CD4-positive, alpha-beta T cell treated with Interleukin-21 for 1 hour (primary cell): ENCODE data around the gene HS2ST1.

Experiments used
- DNase-seq: peaks from one replicate; pipeline ENCODE4 v3.0.0-alpha.2; 2020

The HS2ST1 gene

DNA sequence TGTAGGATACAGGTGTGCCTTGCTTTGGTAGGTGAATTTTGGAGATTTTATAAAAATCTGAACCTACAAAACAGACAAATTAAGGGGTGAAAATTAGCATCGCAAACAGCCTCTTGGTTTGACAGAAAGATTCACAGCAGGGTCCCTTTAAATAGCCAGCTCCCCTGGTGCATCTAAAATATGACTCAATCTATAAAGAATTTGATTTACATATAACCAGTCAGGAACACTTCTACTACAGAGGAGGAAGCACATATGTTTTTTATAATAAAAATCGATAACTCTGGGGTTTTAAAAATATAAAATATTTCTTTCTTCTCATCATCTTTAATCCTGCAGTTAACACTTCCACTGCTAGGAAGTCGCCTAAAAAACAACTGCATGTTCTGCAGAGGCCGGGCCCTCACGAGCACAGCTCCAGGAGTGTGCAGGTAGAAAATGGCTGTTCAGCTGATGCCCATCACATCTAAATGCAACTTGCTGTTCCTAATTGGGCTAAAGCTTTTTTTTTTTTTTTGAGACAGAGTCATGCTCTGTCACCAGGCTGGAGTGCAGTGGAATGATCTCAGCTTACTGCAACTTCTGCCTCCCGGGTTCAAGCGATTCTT, 203.4 kb downstream of the HS2ST1 start:
- no peak for DNase-seq

DNA sequence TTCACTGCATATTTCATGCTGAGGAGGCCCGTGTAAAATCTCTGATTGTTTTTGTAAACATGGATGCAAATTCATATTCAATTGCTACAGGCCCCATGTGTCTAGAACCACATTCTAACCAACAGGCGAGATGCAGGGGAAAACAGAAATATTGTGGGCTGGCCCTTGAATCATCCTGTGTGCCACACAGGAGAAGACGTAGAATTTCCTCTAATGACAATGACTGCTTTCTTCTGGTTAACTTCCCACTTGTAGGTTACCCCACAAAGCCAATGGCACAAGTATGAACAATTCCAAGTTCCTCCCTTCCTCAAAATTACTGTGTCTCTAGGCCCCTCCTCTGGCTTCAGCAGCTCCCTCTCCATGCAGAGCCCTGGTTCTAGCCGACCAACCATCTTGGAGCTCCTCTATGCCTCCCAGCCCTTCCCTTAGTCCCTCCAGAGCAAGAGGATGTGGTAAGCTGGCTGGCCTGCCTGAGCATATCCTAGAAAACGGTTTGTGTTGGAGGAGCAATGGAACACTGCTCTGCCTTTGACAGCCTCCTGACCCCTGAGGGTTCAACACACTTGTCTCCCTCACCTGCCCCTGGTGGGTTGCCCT, 205.2 kb downstream of the HS2ST1 start:
- DNase-seq: no peak

DNA sequence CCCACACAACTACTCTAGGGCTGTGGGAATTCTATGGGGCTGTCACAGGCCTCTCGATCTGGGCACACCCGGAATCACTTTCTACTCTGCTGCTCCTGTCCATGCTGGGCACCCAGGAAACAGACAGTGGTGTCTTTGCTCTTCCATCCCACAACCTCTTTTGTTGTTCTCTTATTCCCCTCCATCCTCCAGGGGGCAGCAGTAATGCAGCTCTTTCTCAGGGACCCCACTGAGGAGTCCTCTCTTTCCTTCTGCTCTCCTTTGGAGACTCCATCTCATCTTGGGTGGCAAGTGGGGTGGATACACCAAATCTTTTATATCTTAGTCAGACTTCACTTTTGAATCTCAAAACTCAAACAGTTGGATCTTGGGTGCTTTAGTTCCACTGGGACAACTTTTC, 206.3 kb downstream of the HS2ST1 start:
- no peak for DNase-seq

DNA sequence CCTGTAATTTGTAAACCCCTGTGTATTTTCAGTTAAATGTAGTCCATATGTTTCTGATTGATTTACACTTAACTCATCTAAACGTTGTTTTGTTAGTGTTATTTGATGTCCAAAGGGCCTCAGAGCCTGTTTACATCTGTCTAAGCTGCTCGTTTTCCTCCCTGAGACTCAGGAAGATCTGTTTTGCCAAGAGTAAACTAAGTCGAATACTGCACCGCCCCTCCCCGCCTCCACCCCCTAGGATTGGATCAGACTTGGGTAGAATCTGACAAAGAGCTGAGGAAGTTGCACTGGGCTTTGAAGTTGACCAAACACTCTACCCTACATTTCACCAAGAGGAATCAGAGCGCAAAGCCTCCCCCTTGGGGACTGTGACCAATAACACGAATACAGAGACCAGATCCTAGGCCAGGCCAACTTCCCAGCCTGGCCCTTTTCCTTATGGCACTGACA, 207.3 kb downstream of the HS2ST1 start:
- no peak for DNase-seq

DNA sequence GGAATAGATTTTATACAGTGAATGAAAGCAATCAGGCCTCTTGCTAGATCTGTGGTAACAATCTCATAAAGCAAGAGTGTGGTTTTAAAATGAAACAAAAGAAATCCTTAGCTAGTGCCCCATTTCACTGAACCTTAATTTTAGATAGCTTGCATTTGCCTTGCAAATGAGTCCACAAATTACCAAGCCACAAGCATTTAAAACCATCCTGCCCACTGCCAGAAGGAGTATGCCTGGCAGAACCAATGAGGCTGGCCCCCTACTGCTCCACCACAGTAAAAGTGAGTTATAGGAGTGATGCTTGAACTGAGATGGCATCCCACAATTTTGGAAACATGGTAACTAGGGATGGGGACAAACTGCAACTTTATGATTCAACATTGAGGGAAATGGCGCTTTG, 207.8 kb downstream of the HS2ST1 start:
- DNase-seq: no peak

DNA sequence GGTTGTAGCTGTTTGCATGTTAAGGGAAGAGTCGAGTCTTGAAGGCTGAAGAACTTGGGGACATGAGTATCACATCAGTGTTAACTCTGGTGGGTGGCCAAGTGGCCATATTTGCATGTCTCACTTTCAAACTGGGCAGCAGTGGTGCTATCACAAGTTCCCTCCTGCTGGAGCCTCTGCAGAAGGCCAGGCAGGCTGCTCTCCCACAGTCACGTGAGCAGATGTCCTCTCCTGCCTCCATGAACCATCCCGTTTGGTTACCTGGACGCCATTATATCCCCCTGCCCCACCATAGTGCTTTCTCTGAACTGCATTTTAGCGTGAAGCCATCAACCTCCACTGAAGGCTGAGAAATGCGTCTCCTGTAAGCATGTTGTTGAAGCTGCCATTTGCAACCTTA, 209.2 kb downstream of the HS2ST1 start:
- no peak for DNase-seq

DNA sequence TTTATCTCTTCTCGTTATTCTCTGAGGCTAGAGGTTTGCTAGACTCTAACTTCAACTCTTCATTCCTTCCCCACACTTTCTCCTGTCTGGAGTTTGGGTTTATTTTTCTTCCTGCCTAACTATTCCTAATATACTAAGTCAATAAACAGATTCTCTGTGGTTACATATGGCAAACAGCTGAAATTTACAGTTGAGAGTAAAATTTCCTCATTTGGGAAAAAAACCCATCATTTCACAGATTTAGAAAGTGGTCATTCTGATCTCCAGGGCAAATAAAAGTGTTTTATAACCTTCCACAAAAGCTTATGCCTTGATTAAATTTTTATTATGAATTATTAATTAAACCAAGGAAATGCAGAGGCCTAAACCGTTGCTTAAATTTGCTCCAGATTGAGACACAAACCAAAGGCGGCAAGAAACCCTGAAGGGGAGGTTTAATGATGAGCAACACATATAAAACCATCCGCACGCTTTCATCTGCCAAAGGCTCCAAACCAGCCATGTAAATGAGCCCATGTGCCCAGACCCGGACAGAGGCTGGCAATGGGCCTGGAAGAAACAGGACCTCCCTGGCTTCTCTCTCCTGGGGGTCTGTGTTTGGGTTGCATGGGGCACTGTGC, 212.6 kb downstream of the HS2ST1 start:
- DNase-seq: no peak

DNA sequence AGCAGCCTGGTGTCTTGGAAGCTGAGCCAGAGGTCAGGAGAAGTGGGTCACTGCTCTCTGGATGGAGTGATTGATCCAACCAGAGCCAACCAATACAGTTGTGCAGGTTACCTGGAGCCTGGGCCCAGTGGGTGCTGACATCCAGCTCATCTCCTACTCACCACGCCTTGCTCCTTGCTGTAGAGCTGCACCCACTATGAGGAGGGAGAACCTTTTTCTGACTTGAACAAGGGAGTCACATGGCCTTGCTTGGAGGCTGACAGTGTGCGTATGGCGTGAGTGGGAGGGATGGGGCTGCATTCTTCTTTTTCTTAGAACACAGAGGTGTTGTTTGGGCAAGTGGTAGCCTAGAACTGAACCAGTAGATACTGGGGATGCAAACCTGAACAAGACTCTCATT, 213.1 kb downstream of the HS2ST1 start:
- DNase-seq: no peak

DNA sequence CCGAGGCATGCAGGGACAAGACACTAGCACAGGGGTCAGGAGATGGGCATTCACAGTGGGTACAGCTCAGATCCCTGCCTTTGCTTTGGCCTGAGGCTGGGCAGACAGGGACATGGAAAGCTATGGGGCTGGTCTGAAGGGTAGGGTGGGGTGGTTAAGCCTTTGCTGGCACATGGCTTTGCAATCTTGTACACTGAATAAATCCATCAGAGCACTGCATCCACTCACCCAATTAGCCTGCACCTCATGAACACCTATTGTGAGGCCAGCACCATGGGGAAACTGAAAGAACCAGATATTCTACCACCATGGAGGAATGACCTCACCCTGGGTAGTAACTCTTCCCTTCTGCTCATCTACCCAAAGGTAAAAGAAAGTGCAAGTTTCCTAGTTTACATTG, 214.6 kb downstream of the HS2ST1 start:
- DNase-seq: no peak

DNA sequence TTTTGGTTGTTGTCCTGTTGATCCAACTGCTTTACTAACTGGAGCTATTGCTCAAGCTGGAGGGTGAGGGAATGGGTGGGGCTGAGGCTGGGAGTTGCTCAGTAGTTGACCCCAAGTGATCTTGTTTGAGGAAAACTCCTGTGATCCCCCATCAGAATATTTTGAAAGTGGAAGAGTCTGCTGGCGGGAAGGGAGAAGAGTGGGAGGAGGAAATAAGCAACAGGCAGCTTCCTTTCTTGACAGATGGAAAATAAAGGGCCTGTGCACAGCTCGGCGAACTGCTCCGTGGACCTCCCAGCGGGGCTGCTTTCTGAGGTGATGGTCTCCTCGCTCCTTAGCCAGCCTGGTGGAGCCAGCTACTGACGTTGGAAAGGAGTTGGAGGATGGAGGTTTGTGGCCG, 215.2 kb downstream of the HS2ST1 start:
- no peak for DNase-seq

DNA sequence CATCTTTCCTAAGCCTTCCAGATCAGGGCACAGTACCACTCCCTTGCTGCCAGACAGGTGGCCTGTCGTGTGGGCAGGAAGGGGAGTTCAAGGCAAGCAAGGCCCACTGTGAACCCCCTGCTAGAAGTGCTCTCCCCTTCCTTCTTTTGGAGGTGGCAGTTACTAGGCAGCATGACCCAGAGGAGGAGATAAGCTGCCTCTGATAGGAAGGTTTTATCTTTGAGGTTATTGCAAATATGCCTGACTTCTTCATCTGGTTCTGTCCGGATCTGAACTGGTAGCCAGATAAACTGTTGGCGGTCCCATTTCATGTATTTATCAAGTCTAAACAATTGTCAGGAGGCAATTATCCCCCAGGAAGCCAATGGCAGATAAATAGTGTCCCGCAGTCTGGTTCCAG, 216.0 kb downstream of the HS2ST1 start:
- DNase-seq: no peak

DNA sequence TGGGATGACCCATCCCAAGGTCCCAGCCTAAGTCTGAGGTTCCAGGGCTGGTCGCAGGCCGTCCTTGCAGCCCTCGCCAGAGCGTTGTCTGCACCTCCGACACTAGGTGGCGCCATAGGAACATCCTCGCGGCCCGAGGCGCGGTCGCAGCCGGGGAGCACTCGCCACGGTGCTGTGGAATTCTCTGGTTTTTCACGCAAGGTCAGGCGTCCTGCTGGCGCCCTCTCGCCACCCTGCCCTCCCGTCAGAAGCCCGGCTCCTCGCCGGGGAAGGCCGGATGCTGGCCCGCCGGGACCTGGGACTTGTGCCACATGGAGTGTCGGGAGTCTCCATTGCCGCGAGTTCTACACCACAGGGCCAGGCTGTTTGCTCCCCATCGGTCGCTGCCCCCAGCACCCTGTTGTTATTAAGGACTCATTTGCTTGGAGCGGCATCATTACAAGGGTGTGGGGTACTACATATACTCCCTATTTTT, 217.4 kb downstream of the HS2ST1 start:
- peak; percentile 69 for DNase-seq

DNA sequence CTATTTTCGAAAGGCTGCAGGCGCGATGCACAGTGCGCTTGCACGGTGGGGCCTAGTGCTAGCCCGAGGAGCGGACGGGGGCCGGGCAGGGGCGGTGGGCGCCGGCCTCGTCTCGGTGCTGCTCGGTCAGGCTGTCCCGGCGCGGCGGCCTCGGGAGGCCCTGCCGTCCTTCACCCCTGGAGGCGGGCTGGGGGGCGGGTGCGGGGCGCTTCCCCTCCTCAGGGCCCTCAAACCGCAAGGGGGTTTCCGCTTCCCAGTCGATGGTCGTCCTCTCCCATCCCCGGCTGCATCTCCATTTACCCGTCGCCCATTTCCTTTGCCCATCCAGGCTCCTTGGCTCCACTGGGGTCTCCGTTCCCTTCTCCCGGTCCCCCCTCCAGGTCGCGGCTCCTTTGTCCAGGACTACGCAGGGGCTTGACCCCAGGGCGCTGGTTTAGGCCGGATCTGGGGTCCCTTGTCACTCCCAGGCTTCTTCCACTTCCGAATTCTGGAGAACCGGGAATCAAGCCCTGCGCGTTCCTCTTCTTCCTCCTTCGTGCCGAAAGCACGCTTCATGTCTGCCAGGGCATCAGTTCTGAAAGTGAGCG, 217.9 kb downstream of the HS2ST1 start:
- DNase-seq: no peak

DNA sequence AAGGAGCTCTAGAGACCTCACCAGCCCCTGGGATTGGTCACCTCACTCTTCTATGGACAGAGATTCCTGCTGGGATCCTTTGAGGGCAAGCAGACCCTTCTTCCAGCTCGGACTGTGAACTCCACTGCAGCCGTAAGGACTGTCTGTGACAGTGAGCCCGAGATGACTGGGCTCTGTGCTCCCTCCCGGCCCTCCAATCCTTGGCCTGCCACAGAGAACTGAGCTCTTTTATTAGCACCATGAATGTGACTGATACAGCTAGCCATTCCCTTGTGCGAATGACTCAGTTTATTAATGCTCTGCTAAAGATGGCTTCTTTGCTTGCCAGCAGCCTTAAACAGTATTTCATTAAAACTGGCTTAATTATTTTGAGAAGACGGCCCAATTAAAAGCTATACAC, 219.6 kb downstream of the HS2ST1 start:
- DNase-seq: no peak

DNA sequence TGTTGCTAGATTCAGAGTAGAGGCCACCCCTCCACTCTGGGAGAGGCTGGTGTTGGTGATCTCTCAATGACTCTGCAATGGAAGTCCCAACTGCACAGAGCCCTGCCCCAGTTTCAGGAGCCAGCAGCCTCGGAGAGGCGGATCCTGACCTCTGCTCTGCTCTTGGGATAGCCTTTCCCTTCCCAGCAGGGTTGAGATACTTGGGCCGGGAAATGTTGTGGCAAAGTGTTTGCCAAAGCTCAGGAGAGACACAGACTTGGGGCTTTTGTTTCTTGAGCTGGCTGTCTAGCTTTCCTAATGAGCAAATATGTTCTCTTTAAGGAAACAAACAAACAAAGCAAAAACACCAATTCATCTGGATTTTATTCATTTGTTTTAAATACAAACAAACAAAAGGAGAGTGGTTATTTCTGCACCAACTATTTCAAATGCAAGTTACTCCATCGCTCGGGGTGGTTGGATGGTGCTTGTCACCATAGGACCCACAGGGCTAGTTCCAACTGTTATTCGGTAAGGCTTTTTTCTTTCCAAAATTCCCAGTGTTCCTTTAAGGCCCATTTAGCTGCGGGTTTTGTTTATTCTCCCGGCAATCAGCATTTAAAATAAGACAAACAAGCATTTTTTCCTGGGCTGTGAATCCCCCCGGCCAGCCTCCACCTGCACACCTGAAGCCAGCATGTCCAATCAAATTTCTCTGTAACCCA, 220.3 kb downstream of the HS2ST1 start:
- DNase-seq: no peak

DNA sequence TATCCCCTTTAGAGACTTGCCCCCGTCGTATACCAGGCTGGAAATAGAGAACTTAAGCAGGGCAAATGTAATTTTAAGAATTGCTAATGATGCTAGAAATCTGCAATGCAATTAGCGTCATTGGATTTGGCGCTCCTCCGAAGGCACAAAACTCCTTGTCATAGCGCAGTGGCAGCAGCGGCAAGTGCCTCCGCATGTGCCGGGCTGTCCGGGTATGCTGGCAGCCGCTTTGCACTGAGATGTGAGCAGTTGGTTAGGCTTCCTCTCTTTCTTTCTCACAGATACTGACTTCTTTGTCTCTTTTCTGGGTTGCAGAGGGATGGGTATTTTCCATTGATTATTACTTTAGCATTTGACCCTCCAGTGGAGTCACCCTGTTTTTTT, 220.9 kb downstream of the HS2ST1 start:
- no peak for DNase-seq

DNA sequence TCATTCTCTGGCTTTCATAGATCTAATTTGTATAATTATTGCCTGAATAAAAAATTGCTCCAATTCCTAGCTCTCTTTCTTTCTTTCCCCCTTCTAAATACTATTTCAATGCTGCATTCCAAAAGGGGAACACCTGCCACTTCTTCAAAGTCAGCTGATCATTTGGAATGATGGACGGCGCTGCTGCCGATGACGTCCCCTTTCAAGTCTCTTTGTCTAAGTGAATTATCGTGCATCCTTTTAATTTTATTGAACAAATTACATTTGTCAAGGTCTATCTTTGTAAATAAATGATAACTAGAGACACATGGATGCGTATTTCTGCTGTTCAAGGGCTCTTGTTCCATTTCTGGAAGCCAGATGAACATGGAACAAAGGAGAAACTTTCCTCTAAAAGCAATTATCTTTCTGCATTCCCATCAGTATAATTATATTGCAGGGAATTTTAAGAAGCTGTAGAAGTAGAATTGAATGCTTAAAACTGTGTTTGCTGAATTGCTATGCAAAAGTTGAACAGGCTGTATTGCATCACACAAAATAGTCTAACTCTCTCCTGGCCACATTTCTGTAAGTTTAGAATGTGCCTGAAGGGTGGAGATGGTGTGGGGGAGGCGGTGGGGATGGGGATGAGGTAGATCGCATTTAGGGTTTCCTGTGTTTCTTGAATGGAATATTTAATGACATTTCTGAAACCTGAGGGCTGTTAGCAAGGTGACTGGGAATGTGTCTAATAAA, 222.3 kb downstream of the HS2ST1 start:
- no peak for DNase-seq

DNA sequence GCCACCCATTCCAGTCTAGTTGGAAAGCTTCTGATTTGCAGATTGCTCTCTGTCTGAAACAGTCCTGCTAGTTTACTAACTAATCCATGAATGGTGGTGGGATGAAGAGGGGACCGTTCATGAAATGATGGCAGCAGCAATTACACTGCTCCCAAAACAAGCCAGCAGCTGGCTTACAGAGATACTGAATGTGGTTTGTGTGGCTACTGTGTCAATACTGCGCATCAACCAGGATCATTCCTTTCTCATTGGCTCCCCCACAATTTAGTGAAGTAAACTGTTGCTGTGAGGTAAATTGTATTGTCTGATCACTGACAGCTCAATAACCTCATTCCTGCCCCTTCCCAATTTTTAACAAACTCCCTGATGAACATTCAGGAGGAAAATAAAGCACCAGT, 222.9 kb downstream of the HS2ST1 start:
- no peak for DNase-seq

DNA sequence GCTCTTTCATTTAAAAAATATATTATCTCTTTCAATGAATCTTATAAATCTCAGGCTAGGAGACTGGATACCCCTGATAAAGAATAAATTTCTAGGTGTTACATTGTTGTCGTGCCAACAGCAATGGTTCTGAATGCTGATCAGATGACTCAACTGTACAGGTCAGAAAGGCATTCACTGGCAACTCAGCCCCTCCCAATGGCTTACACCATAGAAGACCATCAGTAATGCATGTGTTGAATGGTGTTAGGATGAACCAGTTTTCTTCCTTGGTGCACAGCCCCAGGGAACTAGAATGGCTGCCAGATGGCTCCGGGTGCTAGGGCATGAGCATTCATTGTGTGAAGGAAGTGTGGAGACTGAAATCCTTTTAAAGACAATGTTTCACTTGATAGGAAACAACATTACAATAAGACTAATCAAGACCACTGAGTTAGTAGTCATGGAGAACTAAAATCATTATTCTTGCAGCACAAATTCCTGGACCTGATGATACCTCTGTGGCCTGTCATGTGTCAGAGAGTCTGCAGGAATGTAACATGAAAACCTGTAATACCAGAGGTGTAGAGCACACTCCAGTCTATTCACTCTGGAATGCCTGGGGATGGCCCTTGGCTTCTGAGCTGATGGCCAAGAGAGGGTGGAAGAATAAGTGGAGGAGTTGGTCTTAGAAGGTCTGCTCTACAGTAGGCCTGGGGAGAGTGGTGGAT, 226.6 kb downstream of the HS2ST1 start:
- DNase-seq: no peak

DNA sequence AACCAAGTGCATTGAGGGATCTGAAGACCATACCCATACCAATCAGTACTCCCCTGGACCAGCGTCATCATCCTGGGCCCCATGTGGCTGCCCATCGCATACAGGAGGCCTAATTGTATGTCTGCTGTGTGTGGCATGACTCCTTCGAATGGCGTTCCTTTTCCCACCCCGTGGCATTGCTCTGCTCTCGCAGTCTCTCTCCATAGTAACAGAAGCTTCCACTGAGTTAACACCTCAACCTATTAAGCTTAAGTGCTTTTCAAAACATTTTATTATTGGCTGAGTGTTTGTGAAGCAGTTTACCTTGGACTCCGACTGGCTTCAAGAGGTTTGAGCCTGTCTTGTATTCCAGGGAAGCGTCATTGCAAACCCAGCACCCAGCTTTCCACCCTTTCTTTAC, 227.1 kb downstream of the HS2ST1 start:
- DNase-seq: no peak

DNA sequence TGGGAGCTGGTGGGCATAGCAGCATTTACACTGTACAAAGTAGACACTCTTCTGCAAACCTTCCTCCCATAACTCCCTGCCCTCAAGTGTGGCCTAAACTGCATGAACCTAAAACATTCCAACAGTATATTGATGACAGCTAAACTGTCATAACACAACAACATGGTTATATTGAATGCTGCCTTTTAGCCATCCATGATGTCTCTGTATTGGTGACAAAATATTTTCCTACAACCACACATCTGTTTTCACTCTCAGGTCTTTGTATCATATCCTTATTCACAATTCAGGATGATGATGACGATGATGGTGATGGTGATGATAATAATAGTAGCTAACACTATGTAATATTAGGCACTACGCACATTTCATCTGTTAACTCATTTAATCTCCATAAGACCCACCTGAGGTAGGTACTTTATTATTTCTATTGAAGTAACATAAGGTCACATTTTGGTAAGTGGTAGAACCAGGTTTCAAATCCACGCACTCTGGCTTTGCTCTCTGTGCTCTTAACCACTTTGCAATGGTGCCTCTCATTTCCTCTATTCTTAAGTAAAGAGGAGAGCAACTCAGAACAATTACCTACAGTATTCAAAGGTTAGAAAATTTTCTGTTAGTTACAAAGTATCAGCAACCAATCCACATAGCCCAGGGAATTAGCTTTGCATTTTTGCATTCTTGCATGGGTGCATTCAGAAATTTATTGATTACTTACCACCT, 229.1 kb downstream of the HS2ST1 start:
- no peak for DNase-seq
